ENCODE results near the gene TAX1BP1.

GRCh38 chr7:27727058-27727457 is 12.9 kb upstream of the TAX1BP1 start:
- TF ChIP-seq CTCF (IDR thresholded peaks at IDR 0.05) (no peak), POLR2A (IDR thresholded peaks at IDR 0.05) (no peak)
